Keratinocyte (primary cell): ENCODE measurements around the gene PAK2. TPM values are rescaled to one million over a fixed set of nuclear protein-coding genes. Genes with fewer than 3 reads are reported as not detected.

Experiments used
- DNase-seq: peaks from one replicate; pipeline ENCODE4 v3.0.0-alpha.2; 2011; ENCODE audit warnings: low read depth, missing footprints, low spot score
- FAIRE-seq: peaks from 2 replicates; lab custom pipeline; 2011; peaks lifted over from hg19 to GRCh38; lab: Jason Lieb, UNC
- H2AFZ ChIP-seq: 2 replicates; pipeline ENCODE4 v1.6.0; 2012; ENCODE audit warnings: low read length, control low read depth, inconsistent platforms; ENCODE audit not compliant: control insufficient read depth
- H3K27ac ChIP-seq: 2 replicates; pipeline ENCODE4 v1.5.1; 2011; ENCODE audit warnings: low read length; ENCODE audit not compliant: control insufficient read depth, insufficient read depth
- H3K27me3 ChIP-seq: 3 replicates; pipeline ENCODE4 v1.6.0; 2011; ENCODE audit warnings: low read length; ENCODE audit not compliant: control insufficient read depth, insufficient read depth; ENCODE audit errors: extremely low read depth
- H3K36me3 ChIP-seq, 2 experiments: 2 replicates in 1 of 2; 3 replicates in 1 of 2; pipeline ENCODE4 v1.5.1; 2011; ENCODE audit warnings: low read length in 2 of 2, mild to moderate bottlenecking in 1 of 2; ENCODE audit not compliant: control insufficient read depth in 2 of 2, insufficient read depth in 2 of 2; ENCODE audit errors: extremely low read depth in 1 of 2
- H3K4me1 ChIP-seq: 3 replicates; pipeline ENCODE4 v1.5.1; 2011; ENCODE audit warnings: low read length; ENCODE audit not compliant: control insufficient read depth, insufficient read depth; ENCODE audit errors: extremely low read depth
- H3K4me2 ChIP-seq: 3 replicates; pipeline ENCODE4 v1.6.0; 2011; ENCODE audit warnings: low read depth, low read length; ENCODE audit not compliant: control insufficient read depth, insufficient read depth; ENCODE audit errors: extremely low read depth
- H3K4me3 ChIP-seq, 3 experiments: fragments of 200-600 bp in 1 of 3; sonication (generic) in 1 of 3; 2 replicates in 2 of 3; 3 replicates in 1 of 3; pipeline ENCODE4 v1.5.1; 2011 to 2016; ENCODE audit warnings: low read length in 3 of 3, mild to moderate bottlenecking in 3 of 3, control low read depth in 2 of 3, inconsistent platforms in 1 of 3, low read depth in 1 of 3, mixed read lengths in 1 of 3, mixed run types in 1 of 3, moderate library complexity in 1 of 3; ENCODE audit not compliant: control insufficient read depth in 2 of 3, insufficient read depth in 2 of 3; ENCODE audit errors: extremely low read depth in 1 of 3
- H3K79me2 ChIP-seq: 2 replicates; pipeline ENCODE4 v1.6.0; 2012; ENCODE audit warnings: low read length; ENCODE audit not compliant: control insufficient read depth, insufficient read depth
- H3K9ac ChIP-seq: 3 replicates; pipeline ENCODE4 v1.6.0; 2011; ENCODE audit warnings: low read length; ENCODE audit not compliant: control insufficient read depth, insufficient read depth; ENCODE audit errors: extremely low read depth
- H3K9me1 ChIP-seq: 3 replicates; pipeline ENCODE4 v1.6.0; 2011; ENCODE audit warnings: low read length; ENCODE audit not compliant: control insufficient read depth, insufficient read depth; ENCODE audit errors: extremely low read depth
- H3K9me3 ChIP-seq: 2 replicates; pipeline ENCODE4 v1.5.1; 2012; ENCODE audit warnings: low read depth, low read length; ENCODE audit not compliant: control insufficient read depth
- H4K20me1 ChIP-seq: 3 replicates; pipeline ENCODE4 v1.6.0; 2011; ENCODE audit warnings: low read length; ENCODE audit not compliant: control insufficient read depth, insufficient read depth; ENCODE audit errors: extremely low read depth
- CTCF ChIP-seq, 3 experiments: IDR thresholded peaks in 1 of 3; conservative IDR thresholded peaks in 1 of 3; optimal IDR thresholded peaks in 1 of 3; 2 replicates in 2 of 3; 3 replicates in 1 of 3; pipeline versions ENCODE3 to v1.5.1; 2011; ENCODE audit warnings: low read length in 3 of 3, mild to moderate bottlenecking in 3 of 3, moderate library complexity in 2 of 3, control low read depth in 1 of 3, inconsistent platforms in 1 of 3; ENCODE audit not compliant: insufficient read depth in 2 of 3; ENCODE audit errors: extremely low read depth in 1 of 3
- EZH2 ChIP-seq: IDR thresholded peaks from one replicate; pipeline ENCODE4 v1.6.1; 2012; ENCODE audit warnings: inconsistent platforms, mild to moderate bottlenecking, low read length, moderate library complexity
- dilution Hi-C: fragments of 300-500 bp; cut with MboI; formaldehyde crosslinking; loops from one replicate; pipeline ENCODE4 v1.7.0; 2020; ENCODE audit warnings: low sequenced_read_pairs; ENCODE audit not compliant: extremely low pct_ligation_motif_present
- polyA plus RNA-seq, 5 experiments: library from polyadenylated mRNA; depleted of rRNA in 3 of 5; stranded (reverse) in 3 of 5; stranded (forward) in 1 of 5; unstranded in 1 of 5; fragments of >200 nt; gene quantifications; 1 replicate in 1 of 5; 2 replicates in 3 of 5; 3 replicates in 1 of 5; pipeline versions ENCODE4 v1.2.1 to v1.2.3, GENCODE V29; 2011 to 2012; ENCODE audit warnings: missing spikeins in 2 of 5, low read depth in 1 of 5, low replicate concordance in 1 of 5

The PAK2 gene
- polyA plus RNA-seq, 1 donor (not counting 4 experiments of a cell fraction or from before 2014, with no cell fraction given) = 52.3 TPM

GRCh38 chr3:196772897-196773296 lies 33.2 kb downstream of the PAK2 start:
- no peaks in the 10 kb centered on the region for H4K20me1 ChIP-seq
- no peak overlapping the region for H3K4me3 ChIP-seq
- H3K27me3 ChIP-seq = no peaks in the 10 kb centered on the region
- no peaks in the 10 kb centered on the region for H3K9me1 ChIP-seq
- dilution Hi-C loops = no loop called here
- no peak for FAIRE-seq
- H3K9me3 ChIP-seq = no peaks in the 10 kb centered on the region
- H2AFZ ChIP-seq = no peak overlapping the region
- no peak for DNase-seq
- H3K79me2 ChIP-seq = peaks cover 82% of the 10 kb centered on the region
- peaks cover 0 to 7% of the 10 kb centered on the region in 2 experiments for H3K36me3 ChIP-seq
- no peak overlapping the region for H3K4me2 ChIP-seq
- no peak for TF ChIP-seq EZH2
- TF ChIP-seq CTCF (optimal IDR thresholded peaks at IDR 0.05 in 1 of 3, IDR thresholded peaks at IDR 0.05 in 1 of 3, conservative IDR thresholded peaks at IDR 0.05 in 1 of 3; ENCODE audit: extremely low read depth in 1 of 3, insufficient read depth in 2 of 3, low read length in 3 of 3) = no peak
- no peak overlapping the region for H3K9ac ChIP-seq
- no peak overlapping the region for H3K27ac ChIP-seq
- H3K4me1 ChIP-seq = peaks cover 29% of the 10 kb centered on the region

- peaks cover 0 to 7% of the 10 kb centered on the region in 2 experiments for H3K36me3 ChIP-seq
- H3K9me3 ChIP-seq = no peaks in the 10 kb centered on the region
- TF ChIP-seq CTCF (optimal IDR thresholded peaks at IDR 0.05 in 1 of 3, IDR thresholded peaks at IDR 0.05 in 1 of 3, conservative IDR thresholded peaks at IDR 0.05 in 1 of 3; ENCODE audit: extremely low read depth in 1 of 3, insufficient read depth in 2 of 3, low read length in 3 of 3) (no peak), EZH2 (no peak)
- no peak overlapping the region for H3K4me3 ChIP-seq
- DNase-seq (no peak), FAIRE-seq (no peak)
- no peaks in the 10 kb centered on the region for H3K27me3 ChIP-seq
- peak overlapping the region; percentile 83 for H3K27ac ChIP-seq
- peak overlapping the region; percentile 44 for H3K4me2 ChIP-seq
- H3K4me1 ChIP-seq = peaks cover 38% of the 10 kb centered on the region
- peak overlapping the region; percentile 24 for H3K9ac ChIP-seq
- dilution Hi-C loops = no loop called here
- H4K20me1 ChIP-seq = peaks cover 2% of the 10 kb centered on the region
- no peak overlapping the region for H2AFZ ChIP-seq
- H3K79me2 ChIP-seq = peaks cover 73% of the 10 kb centered on the region
- H3K9me1 ChIP-seq = no peaks in the 10 kb centered on the region
Measured at GRCh38 chr3:196774191-196774820, 34.6 kb downstream of the PAK2 start.
